Measurements from ENCODE around the gene GPRC5C. TPM values are rescaled to one million over a fixed set of nuclear protein-coding genes. Genes with fewer than 3 reads are reported as not detected.

GPRC5C gene
- total RNA-seq, 4 donors from 2014 or later: 41.6 to 96.4 (median 55.1) TPM

- Histone ChIP-seq H3K4me1 (peaks cover 0 to 70% (median 33%) of the 10 kb centered on the region in 4 donors), H3K4me3 (no peak overlapping the region), H3K27ac (peak overlapping the region; percentile 24 to 94 (median 70)), H3K27me3 (no peaks in the 10 kb centered on the region), H3K9me3 (no peaks in the 10 kb centered on the region), H3K36me3 (no peaks in the 10 kb centered on the region)
- TF ChIP-seq EP300 (IDR thresholded peaks at IDR 0.05) (no peak), POLR2A (IDR thresholded peaks at IDR 0.05) (no peak)
- TF ChIP-seq, protein P1, sequence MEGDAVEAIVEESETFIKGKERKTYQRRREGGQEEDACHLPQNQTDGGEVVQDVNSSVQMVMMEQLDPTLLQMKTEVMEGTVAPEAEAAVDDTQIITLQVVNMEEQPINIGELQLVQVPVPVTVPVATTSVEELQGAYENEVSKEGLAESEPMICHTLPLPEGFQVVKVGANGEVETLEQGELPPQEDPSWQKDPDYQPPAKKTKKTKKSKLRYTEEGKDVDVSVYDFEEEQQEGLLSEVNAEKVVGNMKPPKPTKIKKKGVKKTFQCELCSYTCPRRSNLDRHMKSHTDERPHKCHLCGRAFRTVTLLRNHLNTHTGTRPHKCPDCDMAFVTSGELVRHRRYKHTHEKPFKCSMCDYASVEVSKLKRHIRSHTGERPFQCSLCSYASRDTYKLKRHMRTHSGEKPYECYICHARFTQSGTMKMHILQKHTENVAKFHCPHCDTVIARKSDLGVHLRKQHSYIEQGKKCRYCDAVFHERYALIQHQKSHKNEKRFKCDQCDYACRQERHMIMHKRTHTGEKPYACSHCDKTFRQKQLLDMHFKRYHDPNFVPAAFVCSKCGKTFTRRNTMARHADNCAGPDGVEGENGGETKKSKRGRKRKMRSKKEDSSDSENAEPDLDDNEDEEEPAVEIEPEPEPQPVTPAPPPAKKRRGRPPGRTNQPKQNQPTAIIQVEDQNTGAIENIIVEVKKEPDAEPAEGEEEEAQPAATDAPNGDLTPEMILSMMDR (IDR thresholded peaks at IDR 0.05): no peak
- no peak for DNase-seq (ENCODE audit: low spot score in 2 of 2)
- 68 to 70% methylated on average over 11 of the region's 11 CpGs for WGBS, 2 donors
Observed at GRCh38 chr17:74449306-74449705, 17.4 kb downstream of the GPRC5C start.

DNA sequence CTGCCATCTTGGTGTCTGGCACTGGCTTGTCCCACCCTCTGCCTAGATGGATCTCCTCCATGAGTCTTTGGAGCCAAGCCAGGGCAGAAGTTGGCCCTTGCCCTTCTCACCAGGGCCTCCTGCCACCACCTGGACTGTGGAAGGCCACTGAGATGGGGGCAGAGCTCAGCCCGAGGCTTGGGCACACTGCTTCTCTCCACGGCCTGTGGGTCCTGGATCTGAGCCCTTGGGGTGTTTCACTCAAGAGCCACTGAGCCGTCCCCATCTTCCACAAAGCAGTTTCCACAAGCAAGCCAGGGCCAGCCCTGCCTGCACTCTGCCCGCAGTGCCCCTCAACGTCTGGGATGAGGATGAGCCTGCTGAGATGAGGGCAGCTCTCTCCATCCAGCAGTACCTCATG, 17.9 kb downstream of the GPRC5C start:
- peak overlapping the region; percentile 24 to 94 (median 70) for H3K27ac ChIP-seq
- 91 to 100% methylated on average over 3 to 5 of the region's 5 CpGs for whole genome bisulfite sequencing, 2 donors
- no peak overlapping the region for H3K4me3 ChIP-seq
- TF ChIP-seq EP300 (IDR thresholded peaks at IDR 0.05) (no peak), POLR2A (IDR thresholded peaks at IDR 0.05) (no peak)
- TF ChIP-seq, protein P1 (IDR thresholded peaks at IDR 0.05): no peak
- H3K36me3 ChIP-seq: no peaks in the 10 kb centered on the region
- H3K9me3 ChIP-seq: no peaks in the 10 kb centered on the region
- no peak for DNase-seq (ENCODE audit: low spot score in 2 of 2)
- no peaks in the 10 kb centered on the region for H3K27me3 ChIP-seq
- peaks cover 0 to 70% (median 33%) of the 10 kb centered on the region in 4 donors for H3K4me1 ChIP-seq

- Histone ChIP-seq H3K4me1 (peaks cover 0 to 70% (median 33%) of the 10 kb centered on the region in 4 donors), H3K36me3 (no peaks in the 10 kb centered on the region), H3K27me3 (no peaks in the 10 kb centered on the region), H3K4me3 (no peak overlapping the region), H3K27ac (peak overlapping the region; percentile 24 to 94 (median 70)), H3K9me3 (no peaks in the 10 kb centered on the region)
- TF ChIP-seq EP300 (IDR thresholded peaks at IDR 0.05) (no peak), POLR2A (IDR thresholded peaks at IDR 0.05) (no peak)
- TF ChIP-seq, protein P1 (IDR thresholded peaks at IDR 0.05): no peak
- 96 to 97% methylated on average over 3 of the region's 3 CpGs for WGBS, 2 donors
- DNase-seq (ENCODE audit: low spot score in 2 of 2): no peak
Observed at GRCh38 chr17:74450231-74450630, 18.3 kb downstream of the GPRC5C start.

GRCh38 chr17:74450925-74451403, 19.1 kb downstream of the GPRC5C start:
- Histone ChIP-seq H3K36me3 (no peaks in the 10 kb centered on the region), H3K4me1 (peaks cover 0 to 70% (median 35%) of the 10 kb centered on the region in 4 donors), H3K9me3 (no peaks in the 10 kb centered on the region), H3K27ac (peak overlapping the region in 3 of 4 donors; percentile 22 to 94 (median 59)), H3K27me3 (no peaks in the 10 kb centered on the region), H3K4me3 (no peak overlapping the region)
- no peak for DNase-seq (ENCODE audit: low spot score in 2 of 2)
- TF ChIP-seq POLR2A (IDR thresholded peaks at IDR 0.05) (no peak), EP300 (IDR thresholded peaks at IDR 0.05) (no peak)
- TF ChIP-seq, protein P1 (IDR thresholded peaks at IDR 0.05): no peak
- 80 to 83% methylated on average over 11 to 13 of the region's 13 CpGs for WGBS, 2 donors

GRCh38 chr17:74451557-74451956, 19.7 kb downstream of the GPRC5C start:
- TF ChIP-seq EP300 (IDR thresholded peaks at IDR 0.05) (no peak), POLR2A (IDR thresholded peaks at IDR 0.05) (no peak)
- TF ChIP-seq, protein P1 (IDR thresholded peaks at IDR 0.05): no peak
- peaks cover 0 to 64% (median 35%) of the 10 kb centered on the region in 4 donors for H3K4me1 ChIP-seq
- no peaks in the 10 kb centered on the region for H3K27me3 ChIP-seq
- no peaks in the 10 kb centered on the region for H3K9me3 ChIP-seq
- no peaks in the 10 kb centered on the region for H3K36me3 ChIP-seq
- DNase-seq (ENCODE audit: low spot score in 2 of 2): no peak
- WGBS, 2 donors: 65 to 85% methylated on average over 5 of the region's 6 CpGs
- H3K27ac ChIP-seq: peak overlapping the region in 2 of 4 donors; percentile 93 to 94
- H3K4me3 ChIP-seq: no peak overlapping the region
